HPDE6-E6E7 (cell line): ENCODE measurements around the gene BCAN.
A peak's percentile ranks its signal among the peaks of the same experiment; 100 is the strongest.

Source experiments
- DNase-seq: peaks from one replicate; pipeline ENCODE4 v3.0.0; 2011; ENCODE audit warnings: missing footprints; ENCODE audit errors: extremely low spot score

BCAN gene

GRCh38 chr1:156644640-156645039 is 2.7 kb downstream of the BCAN start:
- no peak for DNase-seq

GRCh38 chr1:156645056-156645455 is 3.1 kb downstream of the BCAN start:
- no peak for DNase-seq

GRCh38 chr1:156645666-156646065 is 3.7 kb downstream of the BCAN start:
- DNase-seq, result no peak

GRCh38 chr1:156646738-156647211 is 4.9 kb downstream of the BCAN start:
- DNase-seq, result no peak

- DNase-seq, result no peak
Observed at GRCh38 chr1:156647351-156647750, 5.4 kb downstream of the BCAN start.

GRCh38 chr1:156648496-156648895 is 6.6 kb downstream of the BCAN start:
- DNase-seq, result no peak

GRCh38 chr1:156648951-156649350 is 7.0 kb downstream of the BCAN start:
- no peak for DNase-seq

- no peak for DNase-seq
Observed at GRCh38 chr1:156652131-156652991, 10.4 kb downstream of the BCAN start.

GRCh38 chr1:156652992-156653355 is 11.1 kb downstream of the BCAN start:
- no peak for DNase-seq

- DNase-seq, result no peak
Observed at GRCh38 chr1:156654700-156655099, 12.8 kb downstream of the BCAN start.

GRCh38 chr1:156655151-156655903 is 13.4 kb downstream of the BCAN start:
- no peak for DNase-seq

- no peak for DNase-seq
Observed at GRCh38 chr1:156655904-156656516, 14.1 kb downstream of the BCAN start.

- DNase-seq, result peak; percentile 68
Observed at GRCh38 chr1:156656806-156657740, 15.2 kb downstream of the BCAN start.

GRCh38 chr1:156657741-156658319 is 15.9 kb downstream of the BCAN start:
- DNase-seq, result no peak

- DNase-seq, result no peak
Observed at GRCh38 chr1:156658496-156658895, 16.6 kb downstream of the BCAN start.

- no peak for DNase-seq
Observed at GRCh38 chr1:156658945-156659574, 17.1 kb downstream of the BCAN start.

GRCh38 chr1:156659661-156659987 is 17.7 kb downstream of the BCAN start:
- no peak for DNase-seq

- peak; percentile 97 for DNase-seq
Observed at GRCh38 chr1:156659988-156660751, 18.3 kb downstream of the BCAN start.

- DNase-seq, result no peak
Observed at GRCh38 chr1:156660752-156661112, 18.8 kb downstream of the BCAN start.
